Activated naive CD8-positive, alpha-beta T cell treated with anti-CD3 and anti-CD28 coated beads for 36 hours (primary cell): ENCODE results near the gene MAP4K2. TPM values are rescaled to one million over a fixed set of nuclear protein-coding genes. Genes with fewer than 3 reads are reported as not detected.

ENCODE experiments used
- DNase-seq: peaks from one replicate; pipeline ENCODE4 v3.0.0; 2021
- H3K27ac Mint-ChIP-seq: one replicate; pipeline ENCODE4 v1.8.0; 2022; ENCODE audit warnings: mild to moderate bottlenecking, moderate library complexity, mixed read lengths
- H3K27me3 Mint-ChIP-seq: one replicate; pipeline ENCODE4 v1.8.0; 2022; ENCODE audit warnings: mild to moderate bottlenecking, mixed read lengths
- H3K36me3 Mint-ChIP-seq: one replicate; pipeline ENCODE4 v1.8.0; 2021; ENCODE audit warnings: mild to moderate bottlenecking, mixed read lengths
- H3K4me1 Mint-ChIP-seq: one replicate; pipeline ENCODE4 v1.8.0; 2021; ENCODE audit warnings: mixed read lengths
- H3K4me3 Mint-ChIP-seq: one replicate; pipeline ENCODE4 v1.8.0; 2022; ENCODE audit warnings: mild to moderate bottlenecking, moderate library complexity, mixed read lengths
- H3K9me3 Mint-ChIP-seq: one replicate; pipeline ENCODE4 v1.8.0; 2022; ENCODE audit warnings: mixed read lengths
- total RNA-seq, 2 experiments: library from RNA; stranded (reverse); gene quantifications; one replicate each; pipeline ENCODE4 v1.2.3, GENCODE V29; 2021

MAP4K2 gene
- total RNA-seq, 2 experiments from 2014 or later: 60.4 to 63.8 TPM

GRCh38 chr11:64777449-64778222, 25.4 kb downstream of the MAP4K2 start:
- Mint-ChIP-seq H3K27me3 (no peaks in the 10 kb centered on the region), H3K36me3 (peaks cover 53% of the 10 kb centered on the region)

GRCh38 chr11:64776875-64777274, 26.1 kb downstream of the MAP4K2 start:
- Mint-ChIP-seq H3K9me3 (no peaks in the 10 kb centered on the region), H3K36me3 (peaks cover 60% of the 10 kb centered on the region), H3K27ac (peak overlapping the region; percentile 89), H3K4me1 (peaks cover 68% of the 10 kb centered on the region), H3K4me3 (peak overlapping the region; percentile 91), H3K27me3 (no peaks in the 10 kb centered on the region)
- no peak for DNase-seq

More at GRCh38 chr11:64777449-64778222, 25.4 kb downstream of the MAP4K2 start:
- H3K4me3 Mint-ChIP-seq: peak overlapping the region; percentile 91
- peak overlapping the region; percentile 89 for H3K27ac Mint-ChIP-seq
- peaks cover 60% of the 10 kb centered on the region for H3K4me1 Mint-ChIP-seq
- H3K9me3 Mint-ChIP-seq: no peaks in the 10 kb centered on the region
- peak; percentile 89 for DNase-seq

GRCh38 chr11:64776425-64776824, 26.6 kb downstream of the MAP4K2 start:
- Mint-ChIP-seq H3K9me3 (no peaks in the 10 kb centered on the region), H3K36me3 (peaks cover 64% of the 10 kb centered on the region), H3K4me1 (peaks cover 73% of the 10 kb centered on the region), H3K27ac (peak overlapping the region; percentile 89), H3K27me3 (no peaks in the 10 kb centered on the region), H3K4me3 (peak overlapping the region; percentile 91)
- no peak for DNase-seq

GRCh38 chr11:64774144-64774543, 28.9 kb downstream of the MAP4K2 start:
- Mint-ChIP-seq H3K4me3 (peak overlapping the region; percentile 91), H3K36me3 (peaks cover 80% of the 10 kb centered on the region), H3K27me3 (no peaks in the 10 kb centered on the region), H3K4me1 (peaks cover 75% of the 10 kb centered on the region), H3K27ac (peak overlapping the region; percentile 82), H3K9me3 (no peaks in the 10 kb centered on the region)
- no peak for DNase-seq

GRCh38 chr11:64772303-64773018, 30.6 kb downstream of the MAP4K2 start:
- Mint-ChIP-seq H3K27ac (peak overlapping the region; percentile 87), H3K9me3 (no peaks in the 10 kb centered on the region), H3K27me3 (no peaks in the 10 kb centered on the region), H3K36me3 (peaks cover 94% of the 10 kb centered on the region), H3K4me3 (peak overlapping the region; percentile 62), H3K4me1 (peaks cover 90% of the 10 kb centered on the region)
- DNase-seq: no peak

GRCh38 chr11:64771861-64772260, 31.2 kb downstream of the MAP4K2 start:
- Mint-ChIP-seq H3K4me1 (peaks cover 91% of the 10 kb centered on the region), H3K4me3 (peak overlapping the region; percentile 62), H3K27me3 (no peaks in the 10 kb centered on the region), H3K36me3 (peaks cover 93% of the 10 kb centered on the region), H3K9me3 (no peaks in the 10 kb centered on the region), H3K27ac (peak overlapping the region; percentile 87)
- no peak for DNase-seq

- Mint-ChIP-seq H3K4me3 (no peak overlapping the region), H3K36me3 (peaks cover 85% of the 10 kb centered on the region), H3K27me3 (no peaks in the 10 kb centered on the region), H3K4me1 (peaks cover 85% of the 10 kb centered on the region), H3K9me3 (no peaks in the 10 kb centered on the region), H3K27ac (peak overlapping the region; percentile 35)
- DNase-seq: no peak
Measured at GRCh38 chr11:64770120-64770519, 32.9 kb downstream of the MAP4K2 start.

- H3K9me3 Mint-ChIP-seq: no peaks in the 10 kb centered on the region
- peaks cover 85% of the 10 kb centered on the region for H3K4me1 Mint-ChIP-seq
- DNase-seq: no peak
- H3K27me3 Mint-ChIP-seq: no peaks in the 10 kb centered on the region
- H3K4me3 Mint-ChIP-seq: no peak overlapping the region
- H3K36me3 Mint-ChIP-seq: peaks cover 85% of the 10 kb centered on the region
- peak overlapping the region; percentile 83 for H3K27ac Mint-ChIP-seq
Measured at GRCh38 chr11:64769283-64769682, 33.7 kb downstream of the MAP4K2 start.

GRCh38 chr11:64768300-64768694, 34.7 kb downstream of the MAP4K2 start:
- Mint-ChIP-seq H3K4me3 (peak overlapping the region; percentile 22), H3K27me3 (no peaks in the 10 kb centered on the region), H3K27ac (peak overlapping the region; percentile 83), H3K9me3 (no peaks in the 10 kb centered on the region), H3K4me1 (peaks cover 86% of the 10 kb centered on the region), H3K36me3 (peaks cover 85% of the 10 kb centered on the region)
- DNase-seq: no peak

GRCh38 chr11:64767344-64768299, 35.4 kb downstream of the MAP4K2 start:
- DNase-seq: peak; percentile 75
- Mint-ChIP-seq H3K4me3 (peak overlapping the region; percentile 22), H3K36me3 (peaks cover 83% of the 10 kb centered on the region), H3K27ac (peak overlapping the region; percentile 83), H3K9me3 (no peaks in the 10 kb centered on the region), H3K27me3 (no peaks in the 10 kb centered on the region), H3K4me1 (peaks cover 86% of the 10 kb centered on the region)

- Mint-ChIP-seq H3K27me3 (no peaks in the 10 kb centered on the region), H3K36me3 (peaks cover 81% of the 10 kb centered on the region), H3K4me1 (peaks cover 86% of the 10 kb centered on the region), H3K9me3 (no peaks in the 10 kb centered on the region), H3K4me3 (no peak overlapping the region), H3K27ac (peak overlapping the region; percentile 83)
- no peak for DNase-seq
Measured at GRCh38 chr11:64766881-64767280, 36.1 kb downstream of the MAP4K2 start.

- H3K27ac Mint-ChIP-seq: peak overlapping the region; percentile 88
- H3K27me3 Mint-ChIP-seq: no peaks in the 10 kb centered on the region
- no peaks in the 10 kb centered on the region for H3K9me3 Mint-ChIP-seq
- peaks cover 86% of the 10 kb centered on the region for H3K4me1 Mint-ChIP-seq
- DNase-seq: no peak
- peak overlapping the region; percentile 69 for H3K4me3 Mint-ChIP-seq
- H3K36me3 Mint-ChIP-seq: peaks cover 75% of the 10 kb centered on the region
Measured at GRCh38 chr11:64765851-64766665, 37.0 kb downstream of the MAP4K2 start.

GRCh38 chr11:64765291-64765850, 37.6 kb downstream of the MAP4K2 start:
- peak overlapping the region; percentile 69 for H3K4me3 Mint-ChIP-seq
- no peak for DNase-seq
- H3K4me1 Mint-ChIP-seq: peaks cover 87% of the 10 kb centered on the region
- H3K27me3 Mint-ChIP-seq: no peaks in the 10 kb centered on the region
- no peaks in the 10 kb centered on the region for H3K9me3 Mint-ChIP-seq
- peaks cover 68% of the 10 kb centered on the region for H3K36me3 Mint-ChIP-seq
- H3K27ac Mint-ChIP-seq: peak overlapping the region; percentile 88

- Mint-ChIP-seq H3K27ac (peak overlapping the region; percentile 88), H3K36me3 (peaks cover 63% of the 10 kb centered on the region), H3K4me3 (peak overlapping the region; percentile 69), H3K9me3 (no peaks in the 10 kb centered on the region), H3K27me3 (no peaks in the 10 kb centered on the region), H3K4me1 (peaks cover 88% of the 10 kb centered on the region)
- no peak for DNase-seq
Measured at GRCh38 chr11:64764753-64765152, 38.3 kb downstream of the MAP4K2 start.
